ENCODE measurements around the gene FN1. TPM values are rescaled to one million over a fixed set of nuclear protein-coding genes. Genes with fewer than 3 reads are reported as not detected.

Gene FN1
- polyA plus RNA-seq, 1 of the 3 experiments (the other 2 are of a cell fraction) = 1,671 TPM

GRCh38 chr2:215405722-215406581, 29.9 kb downstream of the FN1 start:
- ChIA-PET CTCF (interaction anchor here (0.6 to 0.8 kb wide), 2 partner anchors 19 to 475 kb away, joined by 3 to 4 read pairs; no protein-coding TSS in a partner anchor), POLR2A (no interaction called here)
- H3K27ac ChIP-seq (ENCODE audit: low read depth in 2 of 2, low read length in 1 of 2) = peak overlapping the region in 1 of 2 experiments; percentile 83; a peak in 2 of 4 replicates
- peaks cover 0 to 23% of the 10 kb centered on the region in 2 experiments; a peak in 2 of 4 replicates for H3K4me1 ChIP-seq (ENCODE audit: control insufficient read depth in 1 of 2, insufficient read depth in 2 of 2, low read depth in 1 of 2, low read length in 1 of 2)
- H3K9ac ChIP-seq = no peak overlapping the region
- no peak for DNase-seq
- H4K20me1 ChIP-seq (ENCODE audit: insufficient read depth) = peaks cover 61% of the 10 kb centered on the region
- H3K79me2 ChIP-seq (ENCODE audit: insufficient read depth) = peaks cover 68% of the 10 kb centered on the region
- H2AFZ ChIP-seq (ENCODE audit: low read depth) = no peak overlapping the region
- TF ChIP-seq SIN3A (IDR thresholded peaks at IDR 0.05; ENCODE audit: borderline replicate concordance, low read depth, low read length) = no peak
- TF ChIP-seq EZH2phosphoT487 (IDR thresholded peaks at IDR 0.05; ENCODE audit: borderline replicate concordance, low read depth) = no peak
- no peak for TF ChIP-seq RFX5 (IDR thresholded peaks at IDR 0.05; ENCODE audit: low read length)
- no peak for TF ChIP-seq TCF12 (IDR thresholded peaks at IDR 0.05)
- no peak for TF ChIP-seq ELF1 (IDR thresholded peaks at IDR 0.05)
- no peak for TF ChIP-seq NRF1 (IDR thresholded peaks at IDR 0.05; ENCODE audit: low read depth, low read length)
- TF ChIP-seq IRF3 (IDR thresholded peaks at IDR 0.05; ENCODE audit: low read depth, low read length) = no peak
- TF ChIP-seq MEF2A (IDR thresholded peaks at IDR 0.05; ENCODE audit: borderline replicate concordance, low read depth) = no peak
- no peak for TF ChIP-seq CTCF (IDR thresholded peaks at IDR 0.05)
- no peak for TF ChIP-seq CHD2 (IDR thresholded peaks at IDR 0.05; ENCODE audit: low read length, partially characterized antibody)
- TF ChIP-seq GATA2 (CRISPR knock-in tag; IDR thresholded peaks at IDR 0.05) = no peak
- no peak for TF ChIP-seq USF2 (IDR thresholded peaks at IDR 0.05; ENCODE audit: borderline replicate concordance, low read depth, low read length)
- TF ChIP-seq REST (IDR thresholded peaks at IDR 0.05; ENCODE audit: low read depth, low read length) = no peak
- TF ChIP-seq RAD21 (IDR thresholded peaks at IDR 0.05; ENCODE audit: low read length) = no peak
- no peak for TF ChIP-seq TAF1 (IDR thresholded peaks at IDR 0.05; ENCODE audit: borderline replicate concordance, low read depth, low read length)
- no peak for TF ChIP-seq SMC3 (IDR thresholded peaks at IDR 0.05; ENCODE audit: low read depth, low read length)
- no peak for TF ChIP-seq PBX3 (IDR thresholded peaks at IDR 0.05)
- no peak overlapping the region for H3K4me2 ChIP-seq
- no peak overlapping the region for H3K4me3 ChIP-seq (ENCODE audit: low read depth in 2 of 2, low read length in 1 of 2)
- 97% methylated on average over 7 of the region's 11 CpGs for WGBS (ENCODE audit: low lambda C conversion rate)
- H3K9me2 ChIP-seq = no peaks in the 10 kb centered on the region
- no peaks in the 10 kb centered on the region for H3K27me3 ChIP-seq (ENCODE audit: insufficient read depth)
- no peaks in the 10 kb centered on the region for H3K9me3 ChIP-seq
- peaks cover 97% of the 10 kb centered on the region for H3F3A ChIP-seq (replicated peaks; ENCODE audit: insufficient read depth)
- peaks cover 66 to 96% of the 10 kb centered on the region in 2 experiments for H3K36me3 ChIP-seq (replicated peaks in 1 of 2; ENCODE audit: control insufficient read depth in 1 of 2, insufficient read depth in 2 of 2, low read length in 1 of 2)

All from SK-N-SH (cell line).